HepG2 (cell line): Measurements from ENCODE around the gene RDM1. TPM values are rescaled to one million over a fixed set of nuclear protein-coding genes. Genes with fewer than 3 reads are reported as not detected.

ENCODE experiments used
- MAFK ChIP-seq, 2 experiments: IDR thresholded peaks in 1 of 2; conservative IDR thresholded peaks in 1 of 2; 2 replicates each; pipeline ENCODE4 v1.6.1; 2011; ENCODE audit warnings: improper control_type of control experiment in 2 of 2, low read length in 2 of 2
- MED13 ChIP-seq: sonication (generic); formaldehyde crosslinking; IDR thresholded peaks from 2 replicates; pipeline ENCODE4 v1.5.0; 2020; ENCODE audit warnings: missing genetic modification reagents
- MXI1 ChIP-seq: IDR thresholded peaks from 3 replicates; pipeline ENCODE4 v1.6.1; 2012; ENCODE audit warnings: low read depth, low read length, inconsistent platforms, borderline replicate concordance
- NFE2L2 ChIP-seq: fragments of 150-350 bp; IDR thresholded peaks from 2 replicates; pipeline ENCODE4 v1.6.1; 2014; ENCODE audit warnings: low read length
- ZFP1 ChIP-seq: IDR thresholded peaks from 2 replicates; pipeline ENCODE4 v1.6.1; 2016
- ZNF709 ChIP-seq: sonication (generic); formaldehyde crosslinking; IDR thresholded peaks from 2 replicates; pipeline ENCODE4 v1.5.0; 2020; ENCODE audit warnings: mild to moderate bottlenecking, missing genetic modification reagents
- ZNF883 ChIP-seq: sonication (generic); formaldehyde crosslinking; IDR thresholded peaks from 2 replicates; pipeline ENCODE4 v1.5.1; 2020; ENCODE audit warnings: mild to moderate bottlenecking, missing genetic modification reagents; ENCODE audit errors: not compliant biosample characterization
- polyA plus RNA-seq, 8 experiments: library from polyadenylated mRNA; depleted of rRNA in 3 of 8; stranded (reverse) in 7 of 8; unstranded in 1 of 8; fragments of >200 nt; fragmentation: Illumina TruSeq in 4 of 8; extraction: Trizol in 4 of 8; gene quantifications; 2 replicates each; pipeline versions ENCODE4 v1.2.1 to v1.2.3, GENCODE V29; 2011 to 2016; ENCODE audit warnings: low read depth in 4 of 8, missing spikeins in 1 of 8, mixed read lengths in 1 of 8; ENCODE audit not compliant: insufficient read depth in 1 of 8
- total RNA-seq, 5 experiments: library from RNA; depleted of rRNA; stranded (reverse); fragments of >200 nt; fragmentation: Illumina TruSeq; extraction: Trizol; gene quantifications; 2 replicates each; pipeline ENCODE4 v1.2.3, GENCODE V29; 2016; ENCODE audit warnings: low read depth in 1 of 5
- TF ChIP-seq, protein P1 (sequence below): sonication (generic); formaldehyde crosslinking; IDR thresholded peaks from 2 replicates; pipeline ENCODE4 v1.5.1; 2020; ENCODE audit warnings: mild to moderate bottlenecking, missing genetic modification reagents, moderate library complexity
- TF ChIP-seq, protein P2 (sequence below): sonication (generic); formaldehyde crosslinking; IDR thresholded peaks from 2 replicates; pipeline ENCODE4; 2020; ENCODE audit warnings: missing genetic modification reagents, mild to moderate bottlenecking, borderline replicate concordance
- TF ChIP-seq, protein P3 (sequence below): sonication (generic); formaldehyde crosslinking; IDR thresholded peaks from 2 replicates; pipeline ENCODE4 v1.4.0; 2020; ENCODE audit warnings: mild to moderate bottlenecking, missing genetic modification reagents

RDM1 gene
- total and polyA plus RNA-seq, 2 of the 13 experiments (the other 11 are each of a cell fraction or from before 2014, with no cell fraction given): 0.28 to 0.40 TPM

DNA sequence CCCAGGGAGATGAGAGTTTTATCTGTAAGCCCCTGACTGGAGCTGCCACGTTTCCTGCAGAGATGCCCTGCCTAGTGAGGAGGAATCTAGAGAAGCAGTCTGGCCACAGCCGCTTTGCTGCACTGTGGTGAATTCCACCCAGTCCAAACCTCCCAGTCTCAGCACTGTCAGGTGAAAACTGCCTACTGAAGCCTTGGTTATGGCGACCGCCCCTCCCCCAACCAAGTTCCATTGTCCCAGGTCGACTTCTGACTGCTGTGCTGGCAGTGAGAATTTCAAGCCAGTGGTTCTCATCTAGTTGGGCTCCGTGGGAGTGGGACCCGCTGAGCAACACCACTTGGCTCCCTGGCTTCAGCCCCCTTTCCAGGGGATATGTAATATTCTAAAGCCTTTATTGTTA lies 23.1 kb upstream of the RDM1 start (continued):
- TF ChIP-seq, protein P1, sequence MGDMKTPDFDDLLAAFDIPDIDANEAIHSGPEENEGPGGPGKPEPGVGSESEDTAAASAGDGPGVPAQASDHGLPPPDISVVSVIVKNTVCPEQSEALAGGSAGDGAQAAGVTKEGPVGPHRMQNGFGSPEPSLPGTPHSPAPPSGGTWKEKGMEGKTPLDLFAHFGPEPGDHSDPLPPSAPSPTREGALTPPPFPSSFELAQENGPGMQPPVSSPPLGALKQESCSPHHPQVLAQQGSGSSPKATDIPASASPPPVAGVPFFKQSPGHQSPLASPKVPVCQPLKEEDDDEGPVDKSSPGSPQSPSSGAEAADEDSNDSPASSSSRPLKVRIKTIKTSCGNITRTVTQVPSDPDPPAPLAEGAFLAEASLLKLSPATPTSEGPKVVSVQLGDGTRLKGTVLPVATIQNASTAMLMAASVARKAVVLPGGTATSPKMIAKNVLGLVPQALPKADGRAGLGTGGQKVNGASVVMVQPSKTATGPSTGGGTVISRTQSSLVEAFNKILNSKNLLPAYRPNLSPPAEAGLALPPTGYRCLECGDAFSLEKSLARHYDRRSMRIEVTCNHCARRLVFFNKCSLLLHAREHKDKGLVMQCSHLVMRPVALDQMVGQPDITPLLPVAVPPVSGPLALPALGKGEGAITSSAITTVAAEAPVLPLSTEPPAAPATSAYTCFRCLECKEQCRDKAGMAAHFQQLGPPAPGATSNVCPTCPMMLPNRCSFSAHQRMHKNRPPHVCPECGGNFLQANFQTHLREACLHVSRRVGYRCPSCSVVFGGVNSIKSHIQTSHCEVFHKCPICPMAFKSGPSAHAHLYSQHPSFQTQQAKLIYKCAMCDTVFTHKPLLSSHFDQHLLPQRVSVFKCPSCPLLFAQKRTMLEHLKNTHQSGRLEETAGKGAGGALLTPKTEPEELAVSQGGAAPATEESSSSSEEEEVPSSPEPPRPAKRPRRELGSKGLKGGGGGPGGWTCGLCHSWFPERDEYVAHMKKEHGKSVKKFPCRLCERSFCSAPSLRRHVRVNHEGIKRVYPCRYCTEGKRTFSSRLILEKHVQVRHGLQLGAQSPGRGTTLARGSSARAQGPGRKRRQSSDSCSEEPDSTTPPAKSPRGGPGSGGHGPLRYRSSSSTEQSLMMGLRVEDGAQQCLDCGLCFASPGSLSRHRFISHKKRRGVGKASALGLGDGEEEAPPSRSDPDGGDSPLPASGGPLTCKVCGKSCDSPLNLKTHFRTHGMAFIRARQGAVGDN (CRISPR knock-in tag): no peak
- no peak for TF ChIP-seq ZFP1 (CRISPR knock-in tag)
- no peak for TF ChIP-seq NFE2L2
- no peak for TF ChIP-seq ZNF883 (CRISPR knock-in tag)
- no peak for TF ChIP-seq MAFK (conservative IDR thresholded peaks at IDR 0.05 in 1 of 2, IDR thresholded peaks at IDR 0.05 in 1 of 2; ENCODE audit: low read length in 2 of 2)
- TF ChIP-seq ZNF709 (CRISPR knock-in tag): no peak
- TF ChIP-seq MXI1: no peak
- TF ChIP-seq, protein P2, sequence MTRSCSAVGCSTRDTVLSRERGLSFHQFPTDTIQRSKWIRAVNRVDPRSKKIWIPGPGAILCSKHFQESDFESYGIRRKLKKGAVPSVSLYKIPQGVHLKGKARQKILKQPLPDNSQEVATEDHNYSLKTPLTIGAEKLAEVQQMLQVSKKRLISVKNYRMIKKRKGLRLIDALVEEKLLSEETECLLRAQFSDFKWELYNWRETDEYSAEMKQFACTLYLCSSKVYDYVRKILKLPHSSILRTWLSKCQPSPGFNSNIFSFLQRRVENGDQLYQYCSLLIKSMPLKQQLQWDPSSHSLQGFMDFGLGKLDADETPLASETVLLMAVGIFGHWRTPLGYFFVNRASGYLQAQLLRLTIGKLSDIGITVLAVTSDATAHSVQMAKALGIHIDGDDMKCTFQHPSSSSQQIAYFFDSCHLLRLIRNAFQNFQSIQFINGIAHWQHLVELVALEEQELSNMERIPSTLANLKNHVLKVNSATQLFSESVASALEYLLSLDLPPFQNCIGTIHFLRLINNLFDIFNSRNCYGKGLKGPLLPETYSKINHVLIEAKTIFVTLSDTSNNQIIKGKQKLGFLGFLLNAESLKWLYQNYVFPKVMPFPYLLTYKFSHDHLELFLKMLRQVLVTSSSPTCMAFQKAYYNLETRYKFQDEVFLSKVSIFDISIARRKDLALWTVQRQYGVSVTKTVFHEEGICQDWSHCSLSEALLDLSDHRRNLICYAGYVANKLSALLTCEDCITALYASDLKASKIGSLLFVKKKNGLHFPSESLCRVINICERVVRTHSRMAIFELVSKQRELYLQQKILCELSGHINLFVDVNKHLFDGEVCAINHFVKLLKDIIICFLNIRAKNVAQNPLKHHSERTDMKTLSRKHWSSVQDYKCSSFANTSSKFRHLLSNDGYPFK (CRISPR knock-in tag): no peak
- TF ChIP-seq MED13 (CRISPR knock-in tag): no peak
- TF ChIP-seq, protein P3, sequence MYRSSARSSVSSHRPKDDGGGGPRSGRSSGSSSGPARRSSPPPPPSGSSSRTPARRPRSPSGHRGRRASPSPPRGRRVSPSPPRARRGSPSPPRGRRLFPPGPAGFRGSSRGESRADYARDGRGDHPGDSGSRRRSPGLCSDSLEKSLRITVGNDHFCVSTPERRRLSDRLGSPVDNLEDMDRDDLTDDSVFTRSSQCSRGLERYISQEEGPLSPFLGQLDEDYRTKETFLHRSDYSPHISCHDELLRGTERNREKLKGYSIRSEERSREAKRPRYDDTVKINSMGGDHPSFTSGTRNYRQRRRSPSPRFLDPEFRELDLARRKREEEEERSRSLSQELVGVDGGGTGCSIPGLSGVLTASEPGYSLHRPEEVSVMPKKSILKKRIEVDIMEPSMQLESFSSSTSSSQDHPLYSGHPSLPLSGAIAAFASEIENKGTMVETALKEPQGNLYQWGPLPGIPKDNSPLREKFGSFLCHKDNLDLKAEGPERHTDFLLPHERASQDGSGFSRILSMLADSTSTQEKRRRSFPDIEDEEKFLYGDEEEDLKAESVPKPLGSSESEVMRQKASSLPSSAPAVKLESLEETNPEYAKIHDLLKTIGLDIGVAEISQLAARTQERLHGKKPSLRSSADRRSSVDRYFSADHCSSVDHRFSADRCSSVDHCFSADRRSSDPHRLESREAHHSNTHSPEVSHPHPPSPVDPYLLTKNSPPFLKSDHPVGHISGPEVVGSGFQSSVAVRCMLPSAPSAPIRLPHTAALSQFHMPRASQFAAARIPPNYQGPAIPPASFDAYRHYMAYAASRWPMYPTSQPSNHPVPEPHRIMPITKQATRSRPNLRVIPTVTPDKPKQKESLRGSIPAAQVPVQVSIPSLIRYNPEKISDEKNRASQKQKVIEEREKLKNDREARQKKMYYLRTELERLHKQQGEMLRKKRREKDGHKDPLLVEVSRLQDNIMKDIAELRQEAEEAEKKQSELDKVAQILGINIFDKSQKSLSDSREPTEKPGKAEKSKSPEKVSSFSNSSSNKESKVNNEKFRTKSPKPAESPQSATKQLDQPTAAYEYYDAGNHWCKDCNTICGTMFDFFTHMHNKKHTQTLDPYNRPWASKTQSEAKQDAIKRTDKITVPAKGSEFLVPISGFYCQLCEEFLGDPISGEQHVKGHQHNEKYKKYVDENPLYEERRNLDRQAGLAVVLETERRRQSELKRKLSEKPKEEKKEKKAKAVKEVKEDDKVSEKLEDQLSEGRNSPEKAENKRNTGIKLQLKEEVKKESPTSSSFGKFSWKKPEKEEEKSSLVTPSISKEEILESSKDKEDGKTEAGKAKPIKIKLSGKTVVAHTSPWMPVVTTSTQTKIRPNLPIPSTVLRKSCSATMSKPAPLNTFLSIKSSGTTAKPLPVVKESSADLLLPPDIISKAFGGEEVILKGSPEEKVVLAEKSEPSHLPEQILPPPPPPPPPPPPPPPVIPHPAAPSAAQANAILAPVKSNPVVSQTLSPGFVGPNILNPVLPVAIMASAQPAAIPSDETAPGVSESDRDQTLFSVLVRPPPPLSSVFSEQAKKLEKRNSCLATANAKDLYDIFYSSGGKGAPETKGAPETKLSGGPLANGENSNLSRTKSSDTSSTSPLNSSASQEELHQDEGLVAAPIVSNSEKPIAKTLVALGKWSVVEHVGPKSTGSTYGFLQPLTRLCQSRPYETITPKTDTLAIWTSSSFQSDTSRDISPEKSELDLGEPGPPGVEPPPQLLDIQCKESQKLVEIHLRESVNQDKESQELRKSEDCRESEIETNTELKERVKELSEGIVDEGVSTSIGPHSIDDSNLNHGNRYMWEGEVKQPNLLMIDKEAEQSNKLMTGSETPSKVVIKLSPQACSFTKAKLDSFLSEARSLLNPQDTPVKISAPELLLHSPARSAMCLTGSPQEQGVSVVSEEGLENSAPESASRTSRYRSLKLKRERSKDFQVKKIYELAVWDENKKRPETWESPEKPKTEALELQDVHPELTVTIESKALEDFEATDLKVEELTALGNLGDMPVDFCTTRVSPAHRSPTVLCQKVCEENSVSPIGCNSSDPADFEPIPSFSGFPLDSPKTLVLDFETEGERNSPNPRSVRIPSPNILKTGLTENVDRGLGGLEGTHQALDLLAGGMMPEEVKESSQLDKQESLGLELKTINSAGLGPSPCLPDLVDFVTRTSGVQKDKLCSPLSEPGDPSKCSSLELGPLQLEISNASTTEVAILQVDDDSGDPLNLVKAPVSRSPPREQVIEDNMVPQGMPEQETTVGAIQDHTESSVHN (CRISPR knock-in tag): no peak
